Activated T-helper 17 cell treated with anti-CD3 and anti-CD28 coated beads, Interleukin-2, amount 50 U/mL, for 72 hours (primary cell): ENCODE data around the gene CCDC27. TPM values are rescaled to one million over a fixed set of nuclear protein-coding genes. Genes with fewer than 3 reads are reported as not detected.
"Not testable (repeated sequence)": the region's sequence is repeated elsewhere in the genome, so short reads cannot be mapped to it uniquely, and the experiment has no call there.

Source experiments
- ATAC-seq: fragments of 150-1000 bp; cut with Tn5 transposase; replicated peaks from 2 replicates; pipeline ENCODE4 v1.10.0; 2021; ENCODE audit warnings: mild to moderate bottlenecking, moderate library complexity
- H3K27ac Mint-ChIP-seq: one replicate; pipeline ENCODE4 v1.8.0; 2022; ENCODE audit warnings: mixed read lengths
- H3K27me3 Mint-ChIP-seq: one replicate; pipeline ENCODE4 v1.8.0; 2022; ENCODE audit warnings: mixed read lengths
- H3K36me3 Mint-ChIP-seq: one replicate; pipeline ENCODE4 v1.8.0; 2022; ENCODE audit warnings: low read depth, mild to moderate bottlenecking, mixed read lengths
- H3K4me1 Mint-ChIP-seq: one replicate; pipeline ENCODE4 v1.8.0; 2022; ENCODE audit warnings: mixed read lengths
- H3K4me3 Mint-ChIP-seq: one replicate; pipeline ENCODE4 v1.8.0; 2022; ENCODE audit warnings: mild to moderate bottlenecking, mixed read lengths
- H3K9me3 Mint-ChIP-seq: one replicate; pipeline ENCODE4 v1.8.0; 2022; ENCODE audit warnings: mixed read lengths
- total RNA-seq, 2 donors: library from RNA; stranded (reverse); gene quantifications; one replicate each; pipeline ENCODE4 v1.2.3, GENCODE V29; 2022

Gene CCDC27
- total RNA-seq, 2 donors from 2014 or later = not detected

DNA sequence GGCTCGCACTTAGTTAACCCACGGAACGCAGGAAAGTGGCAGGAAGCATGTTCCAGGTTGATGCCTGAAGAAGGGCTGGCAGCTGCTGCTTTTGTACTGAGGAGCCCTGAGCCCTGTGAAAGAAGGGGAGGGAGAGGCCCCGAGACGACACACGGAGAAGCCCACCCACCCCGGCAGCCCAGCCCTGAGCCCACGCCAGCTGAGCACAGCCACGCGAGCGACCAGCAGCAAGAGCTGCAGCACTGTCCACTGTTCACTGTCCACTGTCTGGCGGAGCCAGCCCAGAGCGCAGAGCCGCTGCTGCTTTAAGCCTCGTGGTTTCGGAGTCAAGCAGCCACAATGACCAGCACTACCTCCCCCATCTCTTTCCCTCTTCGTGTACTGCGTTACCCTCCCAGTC, 38.7 kb downstream of the CCDC27 start:
- H3K36me3 Mint-ChIP-seq = peaks cover 33% of the 10 kb centered on the region
- no peak overlapping the region for H3K4me3 Mint-ChIP-seq
- H3K9me3 Mint-ChIP-seq = no peaks in the 10 kb centered on the region
- H3K27ac Mint-ChIP-seq = no peak overlapping the region
- no peaks in the 10 kb centered on the region for H3K27me3 Mint-ChIP-seq
- peaks cover 21% of the 10 kb centered on the region for H3K4me1 Mint-ChIP-seq
- no peak for ATAC-seq

DNA sequence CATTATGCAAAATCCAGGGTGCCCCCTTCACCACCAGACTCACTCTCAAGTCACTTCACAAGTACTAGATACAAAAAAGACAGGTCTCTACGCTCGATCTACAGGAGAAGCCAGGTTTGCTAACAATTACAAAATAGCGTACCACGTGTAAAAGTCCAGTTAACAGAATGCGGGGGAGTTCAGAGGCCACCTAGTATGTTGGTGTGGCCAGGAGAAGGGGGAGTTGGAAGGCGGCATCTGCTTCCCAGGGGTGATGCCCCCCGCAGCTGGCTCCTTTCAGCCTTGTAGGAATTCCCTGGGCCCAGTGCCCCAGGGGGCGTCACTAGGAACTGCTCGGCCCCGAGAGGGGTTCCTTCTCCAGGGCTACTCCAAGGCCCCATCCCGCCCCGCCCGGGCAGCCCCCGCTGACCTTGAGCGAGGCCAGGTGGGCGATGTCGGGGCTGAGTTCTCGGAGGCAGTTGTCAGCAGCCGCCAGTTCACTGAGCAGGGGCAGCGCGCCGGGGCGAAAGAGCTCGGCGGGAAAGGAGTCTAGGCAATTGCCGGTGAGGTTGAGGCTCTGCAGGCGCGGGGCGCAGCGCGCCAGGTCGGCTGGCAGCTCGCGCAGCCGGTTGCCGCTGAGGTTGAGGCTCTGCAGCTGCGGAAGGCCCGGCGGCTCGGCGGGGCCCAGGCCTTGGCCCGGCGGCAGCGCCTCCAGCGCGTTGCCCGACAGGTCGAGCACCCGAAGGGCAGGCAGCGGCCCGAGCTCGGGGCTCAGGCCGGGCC, 43.4 kb downstream of the CCDC27 start:
- ATAC-seq = peak; percentile 12
- peak overlapping the region; percentile 54 for H3K27ac Mint-ChIP-seq
- H3K27me3 Mint-ChIP-seq = no peaks in the 10 kb centered on the region
- peaks cover 16% of the 10 kb centered on the region for H3K4me1 Mint-ChIP-seq
- no peaks in the 10 kb centered on the region for H3K9me3 Mint-ChIP-seq
- peaks cover 19% of the 10 kb centered on the region for H3K36me3 Mint-ChIP-seq
- H3K4me3 Mint-ChIP-seq = peak overlapping the region; percentile 93

DNA sequence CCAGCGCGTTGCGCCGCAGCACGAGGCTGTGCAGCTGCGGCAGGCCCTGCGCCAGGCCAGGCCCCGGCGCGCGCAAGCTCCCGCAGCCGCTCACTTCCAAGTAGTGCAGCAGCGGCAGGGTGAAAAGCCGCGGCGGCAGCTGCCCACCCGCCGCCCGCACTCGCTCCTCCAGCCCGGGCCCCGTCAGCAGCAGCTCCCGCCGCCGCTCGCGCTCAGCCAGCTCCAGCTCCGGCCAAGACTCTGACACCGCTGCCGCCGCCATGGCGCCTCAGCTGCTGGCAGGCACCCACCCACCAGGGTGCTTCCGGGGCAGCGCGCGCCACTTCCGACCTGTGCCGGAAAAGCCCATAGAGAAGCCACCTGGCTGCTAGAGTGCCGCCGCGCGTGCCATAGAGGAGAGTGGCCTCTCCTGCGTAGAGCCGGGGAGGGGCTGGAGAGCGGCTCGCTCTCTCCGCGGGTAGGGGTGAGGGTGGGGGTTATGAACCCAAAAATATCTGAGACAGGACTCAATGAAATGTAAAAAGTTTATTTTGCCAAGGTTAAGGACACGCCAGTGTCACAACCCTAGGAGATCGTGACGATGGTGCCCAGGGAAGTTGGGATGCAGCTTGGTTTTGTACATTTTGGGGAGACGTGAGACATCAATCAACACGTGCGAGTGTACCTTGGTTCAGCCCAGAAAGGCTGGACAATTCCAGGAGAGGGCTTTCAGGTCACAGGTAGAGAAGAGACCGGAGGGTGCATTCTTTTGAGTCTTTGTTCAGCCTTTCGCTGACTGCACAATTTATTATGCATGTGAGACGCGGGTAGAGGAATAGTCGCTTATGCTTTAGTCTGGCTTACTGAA, 44.2 kb downstream of the CCDC27 start, which contains the start of gene LRRC47:
Gene LRRC47 (minus strand): TSS at position 284 of the 847 bp plus-strand sequence. CDS start 22 bp downstream, at position 262.
- Mint-ChIP-seq H3K27me3 (no peaks in the 10 kb centered on the region), H3K36me3 (peaks cover 16% of the 10 kb centered on the region), H3K9me3 (no peaks in the 10 kb centered on the region), H3K27ac (peak within 1 kb of the TSS; percentile 95), H3K4me1 (peaks cover 19% of the 10 kb centered on the region), H3K4me3 (peak within 1 kb of the TSS; percentile 93)
- peak; percentile 90 for ATAC-seq

DNA sequence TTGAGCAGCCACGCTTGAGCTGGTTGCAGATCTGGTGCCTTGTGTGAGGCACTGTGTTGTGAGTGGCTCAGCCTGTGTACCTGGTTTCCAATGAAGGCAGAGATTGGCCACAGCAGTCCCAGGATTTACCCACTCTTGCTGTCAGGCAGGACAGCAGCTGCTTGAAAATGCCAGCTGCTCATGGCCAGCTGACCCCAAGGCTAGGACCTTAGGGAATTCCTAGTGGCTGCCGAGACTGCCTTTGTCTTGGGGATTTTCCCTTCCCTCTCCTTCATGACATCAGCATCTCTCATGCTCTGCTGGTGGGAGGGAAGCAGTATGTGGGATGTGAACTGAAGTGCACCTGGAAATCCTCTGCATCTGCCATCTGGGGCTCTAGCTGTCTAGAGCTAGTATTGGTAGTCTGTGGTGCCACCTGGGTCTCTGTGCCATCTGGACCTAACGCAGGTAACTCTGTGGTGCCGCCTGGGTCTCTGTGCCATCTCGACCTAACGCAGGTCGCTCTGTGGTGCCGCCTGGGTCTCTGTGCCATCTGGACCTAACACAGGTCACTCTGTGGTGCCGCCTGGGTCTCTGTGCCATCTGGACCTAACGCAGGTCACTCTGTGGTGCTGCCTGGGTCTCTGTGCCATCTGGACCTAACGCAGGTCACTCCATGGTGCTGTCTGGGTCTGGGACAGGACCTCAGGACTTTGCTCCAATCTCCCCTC, 47.9 kb downstream of the CCDC27 start:
- H3K4me3 Mint-ChIP-seq = peak overlapping the region; percentile 72
- H3K27me3 Mint-ChIP-seq = peaks cover 8% of the 10 kb centered on the region
- ATAC-seq = no peak
- peaks cover 5% of the 10 kb centered on the region for H3K36me3 Mint-ChIP-seq
- no peaks in the 10 kb centered on the region for H3K9me3 Mint-ChIP-seq
- peaks cover 14% of the 10 kb centered on the region for H3K4me1 Mint-ChIP-seq
- H3K27ac Mint-ChIP-seq = peak overlapping the region; percentile 95

DNA sequence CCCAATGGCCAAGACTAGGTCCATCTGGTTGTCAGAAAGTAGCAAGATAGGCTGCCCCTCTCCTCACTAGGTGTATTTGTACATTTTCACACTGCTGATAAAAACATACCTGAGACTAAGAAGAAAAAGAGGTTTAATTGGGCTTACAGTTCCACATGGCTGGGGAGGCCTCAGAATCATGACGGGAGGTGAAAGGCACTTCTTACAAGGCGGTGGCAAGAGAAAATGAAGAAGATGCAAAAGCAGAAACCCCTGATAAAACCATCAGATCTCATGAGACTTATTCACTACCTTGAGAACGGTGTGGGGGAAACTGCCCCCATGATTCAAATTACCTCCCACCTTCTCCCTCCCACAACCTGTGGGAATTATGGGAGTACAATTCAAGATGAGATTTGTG, 48.5 kb downstream of the CCDC27 start:
- H3K27ac Mint-ChIP-seq = peak overlapping the region; percentile 95
- not testable (repeated sequence) for H3K36me3 Mint-ChIP-seq, H3K9me3 Mint-ChIP-seq, ATAC-seq, H3K27me3 Mint-ChIP-seq
- H3K4me3 Mint-ChIP-seq = peak overlapping the region; percentile 72
- H3K4me1 Mint-ChIP-seq = peaks cover 14% of the 10 kb centered on the region

DNA sequence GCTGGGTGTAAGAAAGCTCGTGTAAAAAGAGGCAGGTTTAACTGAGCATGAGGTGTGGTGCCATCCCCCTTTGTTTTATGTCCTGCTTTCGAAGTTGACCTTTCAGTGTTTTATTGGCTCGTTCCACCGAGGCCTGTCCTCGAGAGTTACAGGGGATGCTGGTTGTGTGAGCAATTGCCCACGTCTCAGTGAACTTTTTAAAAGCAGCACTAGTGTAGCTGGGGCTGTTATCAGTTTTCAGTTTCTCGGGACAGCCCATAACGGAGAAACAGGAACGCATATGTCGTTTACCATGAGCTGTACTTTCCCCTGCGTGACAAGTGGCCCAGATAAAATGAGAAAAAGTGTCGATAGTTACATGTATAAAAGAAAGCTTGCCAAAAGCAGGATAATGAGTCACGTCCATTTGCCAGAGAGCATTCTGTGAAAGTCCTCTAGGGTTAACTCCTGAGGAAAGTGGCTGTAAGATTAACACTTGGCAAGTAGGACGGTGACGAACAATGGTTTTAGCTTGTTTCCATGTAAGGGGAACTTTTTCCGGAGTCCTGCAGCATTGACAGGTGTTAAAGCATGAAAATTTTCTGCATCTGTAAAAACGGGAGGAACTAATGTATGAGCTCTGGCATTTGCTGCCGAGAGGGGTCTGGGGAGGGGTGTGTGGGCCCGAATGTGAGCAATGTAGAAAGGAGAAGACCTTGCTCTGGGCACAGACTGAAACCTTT, 51.8 kb downstream of the CCDC27 start:
- ATAC-seq = no peak
- no peaks in the 10 kb centered on the region for H3K36me3 Mint-ChIP-seq
- H3K9me3 Mint-ChIP-seq = no peaks in the 10 kb centered on the region
- H3K27ac Mint-ChIP-seq = peak overlapping the region; percentile 81
- H3K4me3 Mint-ChIP-seq = peak overlapping the region; percentile 45
- peaks cover 8% of the 10 kb centered on the region for H3K27me3 Mint-ChIP-seq
- peaks cover 6% of the 10 kb centered on the region for H3K4me1 Mint-ChIP-seq

DNA sequence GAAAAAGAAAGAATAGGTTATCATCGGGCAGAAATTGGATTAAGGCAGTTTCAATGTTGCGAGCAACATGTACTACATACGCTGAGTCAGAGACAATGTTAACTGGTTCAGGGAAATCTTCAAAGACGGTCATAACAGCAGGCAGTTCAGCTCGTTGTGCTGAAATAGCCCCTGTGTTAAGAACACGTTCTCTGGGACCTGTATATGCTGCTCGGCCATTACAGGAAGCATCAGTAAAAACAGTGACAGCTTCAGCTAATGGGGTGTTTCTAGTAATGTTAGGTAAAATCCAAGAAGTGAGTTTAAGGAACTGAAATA, 52.3 kb downstream of the CCDC27 start:
- not testable (repeated sequence) for H3K9me3 Mint-ChIP-seq, ATAC-seq, H3K27me3 Mint-ChIP-seq, H3K4me1 Mint-ChIP-seq, H3K36me3 Mint-ChIP-seq
- H3K4me3 Mint-ChIP-seq = peak overlapping the region; percentile 45
- H3K27ac Mint-ChIP-seq = peak overlapping the region; percentile 81

DNA sequence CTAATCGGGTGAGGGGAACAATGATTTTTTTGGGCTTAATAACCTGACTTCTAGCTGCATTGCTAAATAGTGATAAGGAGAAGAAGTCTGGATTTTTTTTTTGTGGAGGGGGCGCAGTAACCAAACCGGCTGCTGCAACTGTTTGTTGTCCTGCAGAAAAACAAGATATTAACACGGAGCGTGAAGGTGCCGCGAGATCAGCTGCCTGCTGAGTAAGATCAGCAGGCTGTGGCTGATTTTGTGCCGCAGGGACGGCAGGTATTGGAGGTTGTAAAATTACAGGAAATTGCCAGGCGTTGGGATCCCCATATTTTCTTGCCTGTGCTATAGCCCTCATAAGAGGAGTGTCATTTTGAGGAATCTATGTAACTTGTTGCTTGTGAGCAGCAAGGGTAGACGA, 52.8 kb downstream of the CCDC27 start:
- peaks cover 8% of the 10 kb centered on the region for H3K27me3 Mint-ChIP-seq
- H3K36me3 Mint-ChIP-seq = no peaks in the 10 kb centered on the region
- H3K9me3 Mint-ChIP-seq = no peaks in the 10 kb centered on the region
- no peak for ATAC-seq
- H3K4me3 Mint-ChIP-seq = no peak overlapping the region
- H3K27ac Mint-ChIP-seq = no peak overlapping the region
- H3K4me1 Mint-ChIP-seq = peaks cover 6% of the 10 kb centered on the region

DNA sequence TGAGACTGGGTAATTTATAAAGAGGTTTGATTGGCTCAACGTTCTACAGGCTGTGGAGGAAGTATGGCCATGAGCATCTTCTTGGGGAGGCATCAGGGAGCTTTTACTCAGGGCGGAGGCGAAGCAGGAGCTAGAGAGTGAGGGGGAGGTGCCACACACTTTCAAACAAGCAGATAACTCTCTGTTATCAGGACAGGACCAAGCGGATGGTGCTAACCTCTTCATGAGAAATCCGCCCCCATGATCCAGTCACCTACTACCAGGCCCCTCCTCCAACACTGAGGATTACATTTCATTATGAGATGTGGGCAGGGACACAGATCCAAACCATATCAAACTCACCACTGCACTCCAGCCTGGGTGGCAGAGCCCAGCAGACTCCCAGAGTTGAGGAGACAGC, 55.5 kb downstream of the CCDC27 start:
- Mint-ChIP-seq H3K27ac (no peak overlapping the region), H3K27me3 (peaks cover 8% of the 10 kb centered on the region), H3K4me1 (no peaks in the 10 kb centered on the region), H3K36me3 (no peaks in the 10 kb centered on the region), H3K9me3 (no peaks in the 10 kb centered on the region), H3K4me3 (no peak overlapping the region)
- ATAC-seq = no peak

DNA sequence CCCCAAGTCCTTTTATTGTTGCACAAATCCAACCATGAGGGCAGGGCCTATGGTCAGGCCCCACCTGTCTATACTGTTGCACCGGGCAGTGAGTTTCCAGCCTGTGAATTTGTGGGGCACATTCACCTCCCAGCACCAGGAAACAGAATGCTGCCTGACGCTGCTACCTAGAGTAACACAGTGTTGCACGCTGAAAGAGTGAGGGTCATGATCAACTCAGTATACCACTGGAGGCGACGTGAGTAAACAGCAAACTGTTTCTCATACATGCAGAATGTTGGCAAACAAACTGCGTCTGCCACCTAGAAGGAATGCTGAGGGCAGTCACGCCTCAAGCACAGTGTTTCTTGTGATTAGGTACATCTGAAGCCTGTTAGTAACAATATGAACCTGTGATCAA, 57.4 kb downstream of the CCDC27 start:
- H3K27me3 Mint-ChIP-seq = no peaks in the 10 kb centered on the region
- H3K27ac Mint-ChIP-seq = no peak overlapping the region
- no peak overlapping the region for H3K4me3 Mint-ChIP-seq
- no peaks in the 10 kb centered on the region for H3K4me1 Mint-ChIP-seq
- no peaks in the 10 kb centered on the region for H3K9me3 Mint-ChIP-seq
- H3K36me3 Mint-ChIP-seq = peaks cover 2% of the 10 kb centered on the region
- no peak for ATAC-seq

DNA sequence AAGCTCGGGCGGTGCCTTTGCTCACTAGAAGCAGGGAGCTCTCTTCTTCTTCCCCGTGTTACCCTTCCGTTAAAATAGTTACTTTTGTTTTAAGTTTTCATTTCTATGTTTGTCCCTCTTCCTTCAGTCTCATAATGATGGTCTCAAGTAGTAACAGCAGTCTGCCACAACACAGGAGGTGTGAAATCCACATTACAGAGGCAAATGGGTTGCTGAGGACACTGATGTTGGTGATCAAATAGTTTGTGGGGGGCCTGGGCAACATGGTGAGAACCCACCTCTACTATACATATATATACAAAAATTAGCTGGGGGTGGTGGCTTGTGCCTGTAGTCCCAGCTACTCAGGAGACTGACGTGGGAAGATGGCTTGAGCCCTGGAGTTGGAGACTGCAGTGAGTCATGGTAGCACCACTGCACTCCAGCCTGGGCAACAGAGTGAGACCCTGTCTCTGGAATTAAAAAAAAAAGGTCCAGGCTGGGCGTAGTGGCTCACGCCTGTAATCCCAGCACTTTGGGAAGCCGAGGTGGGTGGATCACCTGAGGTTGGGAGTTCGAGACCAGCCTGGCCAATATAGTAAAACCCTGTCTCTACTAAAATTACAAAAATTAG, 58.0 kb downstream of the CCDC27 start:
- H3K27me3 Mint-ChIP-seq, H3K4me1 Mint-ChIP-seq, ATAC-seq, H3K36me3 Mint-ChIP-seq, H3K27ac Mint-ChIP-seq, H3K9me3 Mint-ChIP-seq, H3K4me3 Mint-ChIP-seq: not testable (repeated sequence)

DNA sequence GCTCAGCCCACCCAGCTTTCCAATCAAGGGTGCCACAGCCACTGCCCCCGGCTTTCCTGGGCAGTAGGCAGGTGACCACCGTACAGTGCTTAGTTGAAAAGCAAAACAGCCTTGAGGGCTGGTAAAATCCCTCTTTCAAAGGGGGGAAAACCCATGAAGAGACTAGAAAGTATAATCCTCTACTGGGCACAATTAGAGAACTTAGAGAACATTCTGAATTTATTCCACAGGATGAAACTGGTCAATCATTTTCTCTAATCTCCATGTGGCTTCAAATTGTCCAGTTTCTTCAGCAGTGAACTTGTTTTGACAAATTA, 59.3 kb downstream of the CCDC27 start:
- Mint-ChIP-seq H3K27me3 (no peaks in the 10 kb centered on the region), H3K36me3 (peaks cover 16% of the 10 kb centered on the region), H3K4me1 (no peaks in the 10 kb centered on the region), H3K27ac (no peak overlapping the region), H3K9me3 (no peaks in the 10 kb centered on the region), H3K4me3 (no peak overlapping the region)
- peak; percentile 23 for ATAC-seq

DNA sequence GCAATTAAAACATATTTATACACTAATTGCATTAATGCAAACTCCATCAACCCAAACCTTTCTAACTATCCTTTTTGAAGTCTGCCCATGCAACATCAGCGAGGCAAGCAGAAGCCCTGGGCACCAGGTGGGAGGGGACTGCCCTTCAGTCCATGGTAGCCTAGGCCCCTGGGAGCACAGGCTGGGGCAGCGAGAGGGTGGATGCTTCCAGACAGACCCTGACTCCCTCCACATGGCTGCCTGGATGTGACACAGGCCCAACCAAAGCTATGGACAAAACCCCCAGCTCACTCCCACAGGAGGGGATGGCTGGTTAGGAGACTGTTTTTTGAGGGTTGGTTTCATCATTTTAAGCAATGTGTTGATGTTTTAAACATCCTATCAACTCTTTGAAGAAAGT, 61.8 kb downstream of the CCDC27 start:
- H3K27me3 Mint-ChIP-seq = no peaks in the 10 kb centered on the region
- no peak for ATAC-seq
- H3K9me3 Mint-ChIP-seq = no peaks in the 10 kb centered on the region
- H3K36me3 Mint-ChIP-seq = peaks cover 20% of the 10 kb centered on the region
- no peak overlapping the region for H3K27ac Mint-ChIP-seq
- no peaks in the 10 kb centered on the region for H3K4me1 Mint-ChIP-seq
- H3K4me3 Mint-ChIP-seq = no peak overlapping the region
